HEK293 (cell line): ENCODE measurements around the gene SAMM50.

Experiments used
- CTCF ChIA-PET: fragments of 350-600 bp; formaldehyde crosslinking; extraction: SDS; loops from one replicate; lab custom pipeline; 2021; ENCODE audit warnings: antibody characterized with exemption; lab: Yijun Ruan, JAX
- POLR2A ChIA-PET: fragments of 300-600 bp; formaldehyde crosslinking; extraction: SDS; loops from one replicate; lab custom pipeline; 2020; ENCODE audit warnings: antibody characterized with exemption, inconsistent platforms; lab: Yijun Ruan, JAX
- H3K27ac ChIP-seq: fragments of 200-500 bp; sonication (Bioruptor generic); 2 replicates; pipeline ENCODE4 v1.5.1; 2014; ENCODE audit warnings: low read depth, low read length, control low read depth, inconsistent platforms; ENCODE audit errors: extremely low read depth
- H3K36me3 ChIP-seq, 2 experiments: fragments of 200-500 bp in 1 of 2; sonication (Bioruptor generic) in 1 of 2; 1 replicate in 1 of 2; 2 replicates in 1 of 2; pipeline ENCODE4 v1.5.1; 2014 to 2017; ENCODE audit warnings: inconsistent platforms in 2 of 2, low read length in 2 of 2; ENCODE audit not compliant: control insufficient read depth in 2 of 2, insufficient read depth in 1 of 2
- H3K4me1 ChIP-seq: fragments of 200-500 bp; sonication (Bioruptor generic); 2 replicates; pipeline ENCODE4 v1.5.1; 2014; ENCODE audit warnings: mild to moderate bottlenecking, low read length, inconsistent platforms; ENCODE audit not compliant: control insufficient read depth, insufficient read depth
- H3K4me3 ChIP-seq: 2 replicates; pipeline ENCODE4 v1.5.1; 2011; ENCODE audit warnings: low read depth, mild to moderate bottlenecking, control low read depth, low read length, moderate library complexity
- H3K9me3 ChIP-seq: fragments of 200-500 bp; sonication (Bioruptor generic); 2 replicates; pipeline ENCODE4 v1.5.1; 2014; ENCODE audit warnings: low read depth, low read length, inconsistent platforms; ENCODE audit not compliant: control insufficient read depth, insufficient read depth
- BCL11A ChIP-seq: fragments of 450-650 bp; formaldehyde crosslinking; IDR thresholded peaks from 2 replicates; pipeline ENCODE4 v1.5.1; 2016; ENCODE audit warnings: low read depth, missing biosample characterization, missing genetic modification characterization
- FEZF1 ChIP-seq: fragments of 450-650 bp; formaldehyde crosslinking; IDR thresholded peaks from 2 replicates; pipeline ENCODE4 v1.5.1; 2016; ENCODE audit warnings: missing biosample characterization, missing genetic modification characterization
- HOXD13 ChIP-seq: sonication (generic); formaldehyde crosslinking; IDR thresholded peaks from 2 replicates; pipeline ENCODE4 v1.8.0; 2022; ENCODE audit warnings: missing genetic modification reagents, borderline replicate concordance
- KLF17 ChIP-seq: fragments of 450-650 bp; formaldehyde crosslinking; IDR thresholded peaks from 2 replicates; pipeline ENCODE4 v1.5.1; 2016; ENCODE audit warnings: missing biosample characterization, missing genetic modification characterization
- REST ChIP-seq: fragments of 450-650 bp; formaldehyde crosslinking; IDR thresholded peaks from 2 replicates; pipeline ENCODE4 v1.5.1; 2016; ENCODE audit warnings: missing biosample characterization, missing genetic modification characterization
- SP2 ChIP-seq: fragments of 450-650 bp; formaldehyde crosslinking; IDR thresholded peaks from 2 replicates; pipeline ENCODE4 v1.5.1; 2016; ENCODE audit warnings: missing biosample characterization, missing genetic modification characterization
- TSHZ1 ChIP-seq: fragments of 450-650 bp; formaldehyde crosslinking; IDR thresholded peaks from 2 replicates; pipeline ENCODE4 v1.5.1; 2016; ENCODE audit warnings: missing biosample characterization, missing genetic modification characterization, borderline replicate concordance
- ZBTB20 ChIP-seq: fragments of 450-650 bp; formaldehyde crosslinking; IDR thresholded peaks from 2 replicates; pipeline ENCODE4 v1.5.1; 2016; ENCODE audit warnings: missing biosample characterization, missing genetic modification characterization
- ZFP3 ChIP-seq: fragments of 450-650 bp; formaldehyde crosslinking; IDR thresholded peaks from 2 replicates; pipeline ENCODE4 v1.5.1; 2016; ENCODE audit warnings: low read depth, missing biosample characterization, missing genetic modification characterization
- ZIC2 ChIP-seq: fragments of 450-650 bp; formaldehyde crosslinking; IDR thresholded peaks from 2 replicates; pipeline ENCODE4 v1.5.1; 2016; ENCODE audit warnings: missing biosample characterization, missing genetic modification characterization
- ZNF114 ChIP-seq: fragments of 450-650 bp; formaldehyde crosslinking; IDR thresholded peaks from 2 replicates; pipeline ENCODE4 v1.5.0; 2017; ENCODE audit warnings: missing biosample characterization, missing genetic modification characterization
- ZNF138 ChIP-seq: fragments of 450-650 bp; formaldehyde crosslinking; IDR thresholded peaks from 2 replicates; pipeline ENCODE4 v1.5.1; 2016; ENCODE audit warnings: missing biosample characterization, missing genetic modification characterization, borderline replicate concordance
- ZNF157 ChIP-seq: fragments of 450-650 bp; formaldehyde crosslinking; IDR thresholded peaks from 2 replicates; pipeline ENCODE4 v1.5.1; 2016; ENCODE audit warnings: missing biosample characterization, missing genetic modification characterization
- ZNF169 ChIP-seq: fragments of 450-650 bp; formaldehyde crosslinking; IDR thresholded peaks from 2 replicates; pipeline ENCODE4 v1.5.1; 2016; ENCODE audit warnings: missing biosample characterization, missing genetic modification characterization
- ZNF18 ChIP-seq: fragments of 450-650 bp; formaldehyde crosslinking; IDR thresholded peaks from 2 replicates; pipeline ENCODE4 v1.5.1; 2016; ENCODE audit warnings: missing biosample characterization, missing genetic modification characterization
- ZNF184 ChIP-seq: fragments of 450-650 bp; IDR thresholded peaks from 2 replicates; pipeline ENCODE4 v1.5.1; 2018; ENCODE audit warnings: missing biosample characterization, mild to moderate bottlenecking, missing genetic modification characterization
- ZNF302 ChIP-seq: fragments of 450-650 bp; formaldehyde crosslinking; IDR thresholded peaks from 2 replicates; pipeline ENCODE4 v1.5.1; 2016; ENCODE audit warnings: missing biosample characterization, missing genetic modification characterization, low read depth
- ZNF350 ChIP-seq: fragments of 450-650 bp; formaldehyde crosslinking; IDR thresholded peaks from 2 replicates; pipeline ENCODE4 v1.5.0; 2017; ENCODE audit warnings: missing biosample characterization, mild to moderate bottlenecking, missing genetic modification characterization
- ZNF529 ChIP-seq: fragments of 450-650 bp; formaldehyde crosslinking; IDR thresholded peaks from 2 replicates; pipeline ENCODE4 v1.5.1; 2017; ENCODE audit warnings: missing genetic modification characterization, missing biosample characterization; ENCODE audit not compliant: insufficient replicate concordance
- ZNF548 ChIP-seq: fragments of 450-650 bp; formaldehyde crosslinking; IDR thresholded peaks from 2 replicates; pipeline ENCODE4 v1.5.1; 2016; ENCODE audit warnings: missing biosample characterization, missing genetic modification characterization
- ZNF558 ChIP-seq: fragments of 450-650 bp; formaldehyde crosslinking; IDR thresholded peaks from 2 replicates; pipeline ENCODE4 v1.5.1; 2016; ENCODE audit warnings: missing biosample characterization, missing genetic modification characterization
- ZNF654 ChIP-seq: fragments of 450-650 bp; formaldehyde crosslinking; IDR thresholded peaks from 2 replicates; pipeline ENCODE4 v1.5.1; 2016; ENCODE audit warnings: low read depth, missing biosample characterization, missing genetic modification characterization
- ZNF658 ChIP-seq: fragments of 450-650 bp; formaldehyde crosslinking; IDR thresholded peaks from 2 replicates; pipeline ENCODE4; 2016; ENCODE audit warnings: missing biosample characterization, missing genetic modification characterization
- ZNF707 ChIP-seq: fragments of 450-650 bp; formaldehyde crosslinking; IDR thresholded peaks from 2 replicates; pipeline ENCODE4 v1.5.1; 2016; ENCODE audit warnings: missing biosample characterization, missing genetic modification characterization
- ZNF776 ChIP-seq: fragments of 450-650 bp; formaldehyde crosslinking; IDR thresholded peaks from 2 replicates; pipeline ENCODE4 v1.5.0; 2017; ENCODE audit warnings: missing biosample characterization, missing genetic modification characterization, borderline replicate concordance
- ZNF830 ChIP-seq: fragments of 450-650 bp; IDR thresholded peaks from 2 replicates; pipeline ENCODE4 v1.5.0; 2018; ENCODE audit warnings: missing biosample characterization, missing genetic modification characterization, low read depth, mild to moderate bottlenecking, moderate library complexity
- ZSCAN23 ChIP-seq: fragments of 450-650 bp; formaldehyde crosslinking; IDR thresholded peaks from 2 replicates; pipeline ENCODE4 v1.5.1; 2016; ENCODE audit warnings: missing biosample characterization, missing genetic modification characterization

The SAMM50 gene

GRCh38 chr22:43991316-43992020 lies 36.2 kb downstream of the SAMM50 start:
- Histone ChIP-seq H3K36me3 (peaks cover 38 to 93% of the 10 kb centered on the region in 2 experiments), H3K9me3 (no peaks in the 10 kb centered on the region), H3K4me3 (no peak overlapping the region), H3K4me1 (no peaks in the 10 kb centered on the region), H3K27ac (no peak overlapping the region)
- TF ChIP-seq ZIC2 (tag by site-specific recombination) (no peak), ZNF707 (no peak), ZNF138 (no peak), KLF17 (no peak), ZNF157 (tag by site-specific recombination) (no peak), ZNF18 (no peak), HOXD13 (CRISPR knock-in tag) (no peak), ZSCAN23 (tag by site-specific recombination) (no peak), ZNF350 (tag by site-specific recombination) (no peak), ZNF184 (tag by site-specific recombination) (no peak), ZNF654 (tag by site-specific recombination) (no peak), BCL11A (tag by site-specific recombination) (no peak), ZBTB20 (no peak), ZNF114 (tag by site-specific recombination) (no peak), ZNF548 (tag by site-specific recombination) (no peak)
- POLR2A ChIA-PET: no interaction called here
- CTCF ChIA-PET: interaction anchor here (1.0 to 3.9 kb wide), 4 partner anchors 14 to 636 kb away, joined by 3 to 84 read pairs (median 4); no protein-coding TSS in a partner anchor

DNA sequence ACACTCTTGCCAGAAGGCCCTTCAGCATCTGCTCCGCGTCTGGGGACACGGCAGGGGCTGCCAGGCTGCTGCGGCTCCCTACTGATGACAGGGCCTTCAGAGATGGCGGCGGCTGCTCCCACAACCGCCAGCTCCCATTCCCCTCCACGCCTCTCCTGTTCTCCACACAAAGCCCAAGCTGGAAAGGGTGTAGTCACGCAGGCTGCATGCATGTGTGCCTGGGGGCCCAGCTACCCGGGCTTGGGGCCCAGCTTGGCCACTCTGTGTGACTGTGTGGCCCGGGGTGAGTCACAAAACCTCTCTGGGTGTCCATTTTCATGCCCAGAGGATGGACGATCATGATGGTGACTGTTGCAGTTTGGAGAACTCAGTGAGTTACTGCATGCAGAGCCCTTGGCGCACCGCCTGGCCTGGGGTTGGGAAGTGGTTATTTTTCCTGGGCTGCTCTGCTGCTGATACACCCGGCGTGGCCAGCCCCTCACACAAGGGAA lies 37.1 kb downstream of the SAMM50 start:
- H3K9me3 ChIP-seq: no peaks in the 10 kb centered on the region
- ChIA-PET POLR2A (no interaction called here), CTCF (interaction anchor here (0.6 to 4.7 kb wide), 33 partner anchors 10 to 1140 kb away, joined by 3 to 120 read pairs (median 5); no protein-coding TSS in a partner anchor)
- no peak overlapping the region for H3K27ac ChIP-seq
- peaks cover 30 to 94% of the 10 kb centered on the region in 2 experiments for H3K36me3 ChIP-seq
- no peak overlapping the region for H3K4me3 ChIP-seq
- H3K4me1 ChIP-seq: no peaks in the 10 kb centered on the region
- TF ChIP-seq ZNF302 (tag by site-specific recombination) (no peak), TSHZ1 (tag by site-specific recombination) (no peak), SP2 (tag by site-specific recombination) (no peak), ZNF169 (no peak), ZNF529 (no peak), REST (tag by site-specific recombination) (no peak), ZNF548 (tag by site-specific recombination) (no peak), ZNF558 (tag by site-specific recombination) (no peak), ZFP3 (tag by site-specific recombination) (no peak), ZNF658 (no peak), ZNF830 (no peak), FEZF1 (no peak), ZNF776 (tag by site-specific recombination) (no peak)
